Measurements from ENCODE around the gene USP33. TPM values are rescaled to one million over a fixed set of nuclear protein-coding genes. Genes with fewer than 3 reads are reported as not detected.

The USP33 gene
- total and polyA plus RNA-seq, 2 of the 13 experiments (the other 11 are each of a cell fraction or from before 2014, with no cell fraction given), result 32.0 to 49.1 TPM

GRCh38 chr1:77779529-77780281, 20.1 kb upstream of the USP33 start, which contains the start of gene MIGA1 (continued):
- TF ChIP-seq, protein P1, sequence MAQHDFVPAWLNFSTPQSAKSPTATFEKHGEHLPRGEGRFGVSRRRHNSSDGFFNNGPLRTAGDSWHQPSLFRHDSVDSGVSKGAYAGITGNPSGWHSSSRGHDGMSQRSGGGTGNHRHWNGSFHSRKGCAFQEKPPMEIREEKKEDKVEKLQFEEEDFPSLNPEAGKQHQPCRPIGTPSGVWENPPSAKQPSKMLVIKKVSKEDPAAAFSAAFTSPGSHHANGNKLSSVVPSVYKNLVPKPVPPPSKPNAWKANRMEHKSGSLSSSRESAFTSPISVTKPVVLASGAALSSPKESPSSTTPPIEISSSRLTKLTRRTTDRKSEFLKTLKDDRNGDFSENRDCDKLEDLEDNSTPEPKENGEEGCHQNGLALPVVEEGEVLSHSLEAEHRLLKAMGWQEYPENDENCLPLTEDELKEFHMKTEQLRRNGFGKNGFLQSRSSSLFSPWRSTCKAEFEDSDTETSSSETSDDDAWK (CRISPR knock-in tag; IDR thresholded peaks at IDR 0.05), result no peak
- TF ChIP-seq, protein P2, sequence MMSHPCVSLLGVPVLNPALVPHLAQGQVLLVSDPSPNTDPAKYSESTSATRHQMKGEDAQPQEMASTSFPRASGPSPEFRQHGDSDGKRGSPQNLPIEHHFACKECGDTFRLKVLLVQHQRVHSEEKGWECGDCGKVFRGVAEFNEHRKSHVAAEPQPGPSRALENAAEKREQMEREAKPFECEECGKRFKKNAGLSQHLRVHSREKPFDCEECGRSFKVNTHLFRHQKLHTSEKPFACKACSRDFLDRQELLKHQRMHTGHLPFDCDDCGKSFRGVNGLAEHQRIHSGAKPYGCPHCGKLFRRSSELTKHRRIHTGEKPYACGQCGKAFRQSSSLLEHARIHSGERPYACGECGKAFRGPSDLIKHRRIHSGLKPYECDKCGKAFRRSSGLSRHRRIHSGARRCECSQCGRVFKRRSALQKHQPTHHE (CRISPR knock-in tag; IDR thresholded peaks at IDR 0.05; ENCODE audit: borderline replicate concordance), result no peak
- TF ChIP-seq BRCA1 (CRISPR knock-in tag; IDR thresholded peaks at IDR 0.05) (no peak), MED1 (CRISPR knock-in tag; IDR thresholded peaks at IDR 0.05) (no peak), TBX2 (CRISPR knock-in tag; IDR thresholded peaks at IDR 0.05; ENCODE audit: borderline replicate concordance) (peak; percentile 64; the same call in 1 of the 2 replicates), ZNF703 (CRISPR knock-in tag; IDR thresholded peaks at IDR 0.05; ENCODE audit: borderline replicate concordance) (no peak), NCOA5 (CRISPR knock-in tag; IDR thresholded peaks at IDR 0.05) (no peak), FOXP1 (IDR thresholded peaks at IDR 0.05) (no peak), FOXP1 (CRISPR knock-in tag; IDR thresholded peaks at IDR 0.05) (no peak), ZNF451 (CRISPR knock-in tag; IDR thresholded peaks at IDR 0.05) (no peak), TEAD3 (CRISPR knock-in tag; optimal IDR thresholded peaks at IDR 0.05; ENCODE audit: borderline replicate concordance) (peak; percentile 50), IKZF1 (IDR thresholded peaks at IDR 0.05) (no peak), MEF2D (CRISPR knock-in tag; IDR thresholded peaks at IDR 0.05) (peak; percentile 64; the same call in 1 of the 2 replicates), KLF9 (CRISPR knock-in tag; IDR thresholded peaks at IDR 0.05; ENCODE audit: low read depth) (no peak), AGO1 (IDR thresholded peaks at IDR 0.05; ENCODE audit: low read depth, low read length, poor library complexity, severe bottlenecking) (no peak), EED (CRISPR knock-in tag; IDR thresholded peaks at IDR 0.05) (no peak), ZNF773 (CRISPR knock-in tag; IDR thresholded peaks at IDR 0.05; ENCODE audit: borderline replicate concordance) (no peak), ZBTB43 (CRISPR knock-in tag; conservative IDR thresholded peaks at IDR 0.05) (no peak), SRSF1 (optimal IDR thresholded peaks at IDR 0.05; ENCODE audit: low read depth, low read length) (no peak), NR0B2 (CRISPR knock-in tag; IDR thresholded peaks at IDR 0.05) (no peak), SP1 (IDR thresholded peaks at IDR 0.05) (no peak), SP1 (CRISPR knock-in tag; IDR thresholded peaks at IDR 0.05) (no peak)
- TF ChIP-seq, protein P3, sequence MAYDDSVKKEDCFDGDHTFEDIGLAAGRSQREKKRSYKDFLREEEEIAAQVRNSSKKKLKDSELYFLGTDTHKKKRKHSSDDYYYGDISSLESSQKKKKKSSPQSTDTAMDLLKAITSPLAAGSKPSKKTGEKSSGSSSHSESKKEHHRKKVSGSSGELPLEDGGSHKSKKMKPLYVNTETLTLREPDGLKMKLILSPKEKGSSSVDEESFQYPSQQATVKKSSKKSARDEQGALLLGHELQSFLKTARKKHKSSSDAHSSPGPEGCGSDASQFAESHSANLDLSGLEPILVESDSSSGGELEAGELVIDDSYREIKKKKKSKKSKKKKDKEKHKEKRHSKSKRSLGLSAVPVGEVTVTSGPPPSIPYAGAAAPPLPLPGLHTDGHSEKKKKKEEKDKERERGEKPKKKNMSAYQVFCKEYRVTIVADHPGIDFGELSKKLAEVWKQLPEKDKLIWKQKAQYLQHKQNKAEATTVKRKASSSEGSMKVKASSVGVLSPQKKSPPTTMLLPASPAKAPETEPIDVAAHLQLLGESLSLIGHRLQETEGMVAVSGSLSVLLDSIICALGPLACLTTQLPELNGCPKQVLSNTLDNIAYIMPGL (CRISPR knock-in tag; IDR thresholded peaks at IDR 0.05; ENCODE audit: borderline replicate concordance in 1 of 2, low read depth in 1 of 2), result peak; percentile 68 to 83; a peak in 3 of 4 replicates
- TF ChIP-seq, protein P4, sequence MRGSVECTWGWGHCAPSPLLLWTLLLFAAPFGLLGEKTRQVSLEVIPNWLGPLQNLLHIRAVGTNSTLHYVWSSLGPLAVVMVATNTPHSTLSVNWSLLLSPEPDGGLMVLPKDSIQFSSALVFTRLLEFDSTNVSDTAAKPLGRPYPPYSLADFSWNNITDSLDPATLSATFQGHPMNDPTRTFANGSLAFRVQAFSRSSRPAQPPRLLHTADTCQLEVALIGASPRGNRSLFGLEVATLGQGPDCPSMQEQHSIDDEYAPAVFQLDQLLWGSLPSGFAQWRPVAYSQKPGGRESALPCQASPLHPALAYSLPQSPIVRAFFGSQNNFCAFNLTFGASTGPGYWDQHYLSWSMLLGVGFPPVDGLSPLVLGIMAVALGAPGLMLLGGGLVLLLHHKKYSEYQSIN (CRISPR knock-in tag; IDR thresholded peaks at IDR 0.05; ENCODE audit: borderline replicate concordance), result no peak
